NCI-H1105 treated with DMSO at 0.1 percent for 48 hours (cell line): ENCODE results near the gene ETV4.
A peak's percentile ranks its signal among the peaks of the same experiment; 100 is the strongest.

Experiments used
- DNase-seq: peaks from one replicate; lab custom pipeline; 2025; lab: John Stamatoyannopoulos, UW

The ETV4 gene

GRCh38 chr17:43546319-43547188 lies at the start of gene ETV4:
ETV4 (minus strand) TSS chr17:43546340; CDS start chr17:43545617, 723 bp downstream.
- peak; percentile 85 for DNase-seq

GRCh38 chr17:43595466-43595865 lies 49.3 kb upstream of the ETV4 start:
- no peak for DNase-seq

GRCh38 chr17:43591779-43592562 lies 45.8 kb upstream of the ETV4 start:
- DNase-seq, result no peak

- DNase-seq, result no peak
These were observed 44.9 kb upstream of the ETV4 start for GRCh38 chr17:43591001-43591400.

- DNase-seq, result no peak
These were observed 42.7 kb upstream of the ETV4 start for GRCh38 chr17:43588664-43589435.

GRCh38 chr17:43588121-43588520 lies 42.0 kb upstream of the ETV4 start:
- DNase-seq, result no peak

GRCh38 chr17:43587647-43588046 lies 41.5 kb upstream of the ETV4 start:
- DNase-seq, result no peak

- no peak for DNase-seq
These were observed 38.5 kb upstream of the ETV4 start for GRCh38 chr17:43584666-43585102.

- DNase-seq, result no peak
These were observed 37.2 kb upstream of the ETV4 start for GRCh38 chr17:43583332-43583731.

GRCh38 chr17:43581613-43582012 lies 35.5 kb upstream of the ETV4 start:
- no peak for DNase-seq

GRCh38 chr17:43581130-43581529 lies 35.0 kb upstream of the ETV4 start:
- no peak for DNase-seq

GRCh38 chr17:43579566-43580140 lies 33.5 kb upstream of the ETV4 start:
- no peak for DNase-seq

GRCh38 chr17:43578699-43579565 lies 32.8 kb upstream of the ETV4 start:
- DNase-seq, result peak; percentile 23

- no peak for DNase-seq
These were observed 32.2 kb upstream of the ETV4 start for GRCh38 chr17:43578404-43578698.

GRCh38 chr17:43577664-43578403 lies 31.7 kb upstream of the ETV4 start:
- no peak for DNase-seq

- DNase-seq, result peak; percentile 28
These were observed 30.6 kb upstream of the ETV4 start for GRCh38 chr17:43576563-43577229.

GRCh38 chr17:43574896-43575525 lies 28.9 kb upstream of the ETV4 start:
- DNase-seq, result no peak

GRCh38 chr17:43574348-43574747 lies 28.2 kb upstream of the ETV4 start:
- DNase-seq, result no peak

GRCh38 chr17:43573579-43574321 lies 27.6 kb upstream of the ETV4 start:
- no peak for DNase-seq
